Measurements from ENCODE around the gene AHR. TPM values are rescaled to one million over a fixed set of nuclear protein-coding genes. Genes with fewer than 3 reads are reported as not detected.

AHR gene
- total RNA-seq, 4 donors from 2014 or later, result 93.1 to 145 (median 122) TPM

DNA sequence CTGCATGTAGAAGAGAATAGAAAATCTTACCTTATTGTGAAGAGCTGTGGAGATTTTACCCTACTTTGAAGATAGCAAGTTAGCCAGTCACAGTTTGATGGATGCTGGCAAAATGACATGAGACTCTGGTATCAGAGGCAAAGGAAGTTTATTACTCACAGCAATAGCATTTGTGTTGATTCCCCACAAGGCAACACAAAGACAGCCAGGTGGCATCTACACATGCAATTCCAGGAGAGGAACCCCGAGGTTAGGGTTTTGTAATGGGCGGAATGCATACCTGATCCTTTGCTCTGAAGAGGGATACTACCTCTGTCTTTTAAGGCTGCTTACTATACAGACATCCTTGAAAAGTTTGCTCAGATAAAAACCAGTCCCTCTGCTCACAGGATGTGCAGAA, 59.5 kb downstream of the AHR start:
- H3K4me3 ChIP-seq, result no peak overlapping the region
- H3K27me3 ChIP-seq, result no peaks in the 10 kb centered on the region
- DNase-seq (ENCODE audit: low spot score in 2 of 2), result no peak
- TF ChIP-seq POLR2A (IDR thresholded peaks at IDR 0.05), result no peak
- no peak for TF ChIP-seq POLR2AphosphoS5 (IDR thresholded peaks at IDR 0.05)
- TF ChIP-seq EP300 (IDR thresholded peaks at IDR 0.05), result no peak
- TF ChIP-seq, protein P1, sequence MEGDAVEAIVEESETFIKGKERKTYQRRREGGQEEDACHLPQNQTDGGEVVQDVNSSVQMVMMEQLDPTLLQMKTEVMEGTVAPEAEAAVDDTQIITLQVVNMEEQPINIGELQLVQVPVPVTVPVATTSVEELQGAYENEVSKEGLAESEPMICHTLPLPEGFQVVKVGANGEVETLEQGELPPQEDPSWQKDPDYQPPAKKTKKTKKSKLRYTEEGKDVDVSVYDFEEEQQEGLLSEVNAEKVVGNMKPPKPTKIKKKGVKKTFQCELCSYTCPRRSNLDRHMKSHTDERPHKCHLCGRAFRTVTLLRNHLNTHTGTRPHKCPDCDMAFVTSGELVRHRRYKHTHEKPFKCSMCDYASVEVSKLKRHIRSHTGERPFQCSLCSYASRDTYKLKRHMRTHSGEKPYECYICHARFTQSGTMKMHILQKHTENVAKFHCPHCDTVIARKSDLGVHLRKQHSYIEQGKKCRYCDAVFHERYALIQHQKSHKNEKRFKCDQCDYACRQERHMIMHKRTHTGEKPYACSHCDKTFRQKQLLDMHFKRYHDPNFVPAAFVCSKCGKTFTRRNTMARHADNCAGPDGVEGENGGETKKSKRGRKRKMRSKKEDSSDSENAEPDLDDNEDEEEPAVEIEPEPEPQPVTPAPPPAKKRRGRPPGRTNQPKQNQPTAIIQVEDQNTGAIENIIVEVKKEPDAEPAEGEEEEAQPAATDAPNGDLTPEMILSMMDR (IDR thresholded peaks at IDR 0.05), result no peak
- peaks cover 3% of the 10 kb centered on the region for H3K36me3 ChIP-seq
- no peaks in the 10 kb centered on the region for H3K9me3 ChIP-seq
- 100% methylated on average over 2 of the region's 2 CpGs for WGBS
- H3K27ac ChIP-seq, result no peak overlapping the region
- H3K4me1 ChIP-seq, result peaks cover 4% of the 10 kb centered on the region

- DNase-seq (ENCODE audit: low spot score in 2 of 2), result no peak
- Histone ChIP-seq H3K9me3 (no peaks in the 10 kb centered on the region), H3K27me3 (no peaks in the 10 kb centered on the region), H3K27ac (no peak overlapping the region), H3K4me1 (peaks cover 1% of the 10 kb centered on the region), H3K4me3 (no peak overlapping the region), H3K36me3 (peaks cover 3% of the 10 kb centered on the region)
- no peak for TF ChIP-seq POLR2AphosphoS5 (IDR thresholded peaks at IDR 0.05)
- no peak for TF ChIP-seq EP300 (IDR thresholded peaks at IDR 0.05)
- no peak for TF ChIP-seq POLR2A (IDR thresholded peaks at IDR 0.05)
- TF ChIP-seq, protein P1 (IDR thresholded peaks at IDR 0.05), result no peak
- WGBS, result 95% methylated on average over 6 of the region's 6 CpGs
These were observed 61.2 kb downstream of the AHR start for GRCh38 chr7:17359610-17360009.

DNA sequence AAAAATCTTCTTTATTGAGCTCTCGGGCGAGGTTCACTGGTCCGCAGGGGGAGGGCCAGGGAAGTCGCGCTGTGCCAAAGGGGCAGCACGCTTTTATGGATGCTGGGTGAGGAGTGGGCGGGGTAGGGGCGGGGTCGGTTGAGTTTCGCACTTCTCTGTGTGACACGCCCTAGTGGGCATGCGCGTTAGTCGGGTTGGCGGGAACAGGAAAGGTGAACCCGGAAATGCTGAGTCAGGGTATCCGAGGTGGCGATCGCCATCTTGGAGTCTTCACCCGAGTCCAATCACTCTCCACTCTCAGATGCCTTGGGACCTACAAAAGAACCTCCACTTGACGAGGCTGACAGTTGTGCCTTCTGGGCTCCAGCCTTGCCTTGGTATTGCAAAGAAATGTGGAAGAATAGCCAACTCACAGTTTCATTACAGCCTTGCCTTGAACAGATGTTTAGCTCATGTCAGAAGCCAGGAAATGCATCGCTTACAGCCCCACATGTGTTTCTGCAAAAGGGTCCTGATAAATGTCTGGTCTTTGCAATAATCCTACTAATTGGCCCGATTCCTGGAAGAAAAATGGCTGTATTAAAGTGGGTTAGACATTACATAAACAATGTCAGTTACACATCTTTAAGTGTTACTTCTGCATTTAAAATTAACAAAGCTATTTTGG, 64.1 kb downstream of the AHR start:
- WGBS, result 90% methylated on average over 23 of the region's 23 CpGs
- no peak for TF ChIP-seq EP300 (IDR thresholded peaks at IDR 0.05)
- TF ChIP-seq POLR2A (IDR thresholded peaks at IDR 0.05), result no peak
- no peak for TF ChIP-seq POLR2AphosphoS5 (IDR thresholded peaks at IDR 0.05)
- TF ChIP-seq, protein P1 (IDR thresholded peaks at IDR 0.05), result no peak
- Histone ChIP-seq H3K36me3 (peaks cover 3% of the 10 kb centered on the region), H3K27ac (no peak overlapping the region), H3K4me3 (no peak overlapping the region), H3K9me3 (no peaks in the 10 kb centered on the region), H3K4me1 (no peaks in the 10 kb centered on the region), H3K27me3 (no peaks in the 10 kb centered on the region)
- DNase-seq (ENCODE audit: low spot score in 2 of 2), result peak in 1 of 2 donors; percentile 59

DNA sequence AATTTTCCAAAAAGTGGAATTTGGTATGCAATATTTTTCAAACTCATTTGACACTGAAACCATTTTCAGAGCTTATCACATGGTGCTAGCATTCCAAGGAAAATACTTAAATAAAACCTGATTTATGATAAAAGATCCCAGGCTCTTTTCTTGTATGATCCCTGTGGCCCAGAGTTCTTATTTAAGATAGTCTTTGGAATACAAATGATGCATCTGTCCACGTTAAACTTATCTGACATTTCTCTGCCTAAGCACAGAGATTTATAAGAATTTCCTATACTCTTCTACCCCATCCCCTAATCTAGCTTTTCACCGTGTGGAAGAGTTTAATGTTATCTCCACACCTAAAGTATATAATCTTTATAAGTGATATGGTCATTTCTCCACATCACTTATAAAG, 66.2 kb downstream of the AHR start:
- Histone ChIP-seq H3K9me3 (no peaks in the 10 kb centered on the region), H3K27ac (no peak overlapping the region), H3K4me1 (peaks cover 15% of the 10 kb centered on the region), H3K4me3 (no peak overlapping the region), H3K27me3 (no peaks in the 10 kb centered on the region), H3K36me3 (no peaks in the 10 kb centered on the region)
- DNase-seq (ENCODE audit: low spot score in 2 of 2), result no peak
- WGBS, result 89% methylated on average over 2 of the region's 2 CpGs
- no peak for TF ChIP-seq EP300 (IDR thresholded peaks at IDR 0.05)
- no peak for TF ChIP-seq POLR2AphosphoS5 (IDR thresholded peaks at IDR 0.05)
- TF ChIP-seq, protein P1 (IDR thresholded peaks at IDR 0.05), result no peak
- TF ChIP-seq POLR2A (IDR thresholded peaks at IDR 0.05), result no peak

DNA sequence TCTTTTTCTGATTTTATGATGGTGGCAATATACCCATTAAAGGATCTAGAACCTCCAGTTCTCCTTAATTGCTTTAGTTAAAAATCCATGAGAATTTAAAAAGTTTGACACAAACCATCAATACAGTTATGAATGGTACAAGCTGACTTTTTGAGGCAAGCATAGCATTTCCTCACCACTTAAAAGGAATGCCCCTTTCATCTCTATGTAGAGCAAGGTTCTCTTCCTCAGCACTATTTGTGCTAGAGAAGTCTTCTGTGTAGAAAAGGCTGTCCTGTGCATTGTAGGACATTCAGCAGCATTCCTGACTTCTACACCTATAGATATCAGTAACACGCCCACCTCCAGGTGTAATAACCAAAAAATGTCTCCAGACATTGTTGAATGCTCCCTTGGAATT, 67.3 kb downstream of the AHR start:
- no peaks in the 10 kb centered on the region for H3K27me3 ChIP-seq
- no peaks in the 10 kb centered on the region for H3K9me3 ChIP-seq
- H3K4me1 ChIP-seq, result peaks cover 26% of the 10 kb centered on the region
- DNase-seq (ENCODE audit: low spot score in 2 of 2), result no peak
- 95% methylated on average over 1 of the region's 1 CpG for WGBS
- no peak overlapping the region for H3K4me3 ChIP-seq
- TF ChIP-seq EP300 (IDR thresholded peaks at IDR 0.05) (no peak), POLR2A (IDR thresholded peaks at IDR 0.05) (no peak), POLR2AphosphoS5 (IDR thresholded peaks at IDR 0.05) (no peak)
- TF ChIP-seq, protein P1 (IDR thresholded peaks at IDR 0.05), result no peak
- H3K36me3 ChIP-seq, result no peaks in the 10 kb centered on the region
- H3K27ac ChIP-seq, result no peak overlapping the region
